DND-41 (cell line): ENCODE measurements around the gene TMEM271.

Source experiments
- EZH2 ChIP-seq: IDR thresholded peaks from 3 replicates; pipeline ENCODE4 v1.6.1; 2012; ENCODE audit warnings: borderline replicate concordance, low read depth, mild to moderate bottlenecking, moderate library complexity, low read length, inconsistent platforms; ENCODE audit not compliant: severe bottlenecking
- TF ChIP-seq, protein P1 (sequence below): IDR thresholded peaks from 2 replicates; pipeline ENCODE4 v1.5.1; 2012; ENCODE audit warnings: borderline replicate concordance, low read length, moderate library complexity, mild to moderate bottlenecking; ENCODE audit not compliant: poor library complexity, severe bottlenecking; ENCODE audit errors: extremely low read depth

DNA sequence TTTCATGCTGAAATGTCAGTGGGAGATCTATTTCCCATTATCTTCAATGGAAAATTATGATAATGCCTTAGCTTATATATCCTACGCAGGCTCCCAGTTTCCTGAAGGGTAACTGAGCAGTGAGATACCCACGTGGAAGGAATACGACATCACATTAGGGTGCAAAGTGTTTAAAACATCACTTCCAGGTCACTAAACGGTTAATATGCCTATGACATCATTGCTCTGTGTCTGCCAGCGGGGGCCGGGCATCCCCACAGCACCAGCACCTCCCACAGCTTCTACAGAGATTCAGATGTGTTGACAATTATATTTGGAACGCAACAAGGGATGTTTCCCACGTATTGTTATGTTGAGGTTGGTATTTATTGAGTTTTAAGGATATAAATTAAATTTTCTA lies 27.1 kb downstream of the TMEM271 start:
- no peak for TF ChIP-seq EZH2
- TF ChIP-seq, protein P1, sequence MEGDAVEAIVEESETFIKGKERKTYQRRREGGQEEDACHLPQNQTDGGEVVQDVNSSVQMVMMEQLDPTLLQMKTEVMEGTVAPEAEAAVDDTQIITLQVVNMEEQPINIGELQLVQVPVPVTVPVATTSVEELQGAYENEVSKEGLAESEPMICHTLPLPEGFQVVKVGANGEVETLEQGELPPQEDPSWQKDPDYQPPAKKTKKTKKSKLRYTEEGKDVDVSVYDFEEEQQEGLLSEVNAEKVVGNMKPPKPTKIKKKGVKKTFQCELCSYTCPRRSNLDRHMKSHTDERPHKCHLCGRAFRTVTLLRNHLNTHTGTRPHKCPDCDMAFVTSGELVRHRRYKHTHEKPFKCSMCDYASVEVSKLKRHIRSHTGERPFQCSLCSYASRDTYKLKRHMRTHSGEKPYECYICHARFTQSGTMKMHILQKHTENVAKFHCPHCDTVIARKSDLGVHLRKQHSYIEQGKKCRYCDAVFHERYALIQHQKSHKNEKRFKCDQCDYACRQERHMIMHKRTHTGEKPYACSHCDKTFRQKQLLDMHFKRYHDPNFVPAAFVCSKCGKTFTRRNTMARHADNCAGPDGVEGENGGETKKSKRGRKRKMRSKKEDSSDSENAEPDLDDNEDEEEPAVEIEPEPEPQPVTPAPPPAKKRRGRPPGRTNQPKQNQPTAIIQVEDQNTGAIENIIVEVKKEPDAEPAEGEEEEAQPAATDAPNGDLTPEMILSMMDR = no peak
